Activated CD4-positive, alpha-beta T cell treated with anti-CD3 and anti-CD28 coated beads for 4 hours (primary cell): ENCODE data around the gene COLEC11.

Experiments
- DNase-seq, 2 donors: peaks; one replicate each; pipeline ENCODE4 v3.0.0-alpha.2; 2020

The COLEC11 gene

GRCh38 chr2:3639653-3640052 lies 44.7 kb downstream of the COLEC11 start:
- no peak for DNase-seq

GRCh38 chr2:3641181-3641580 lies 46.3 kb downstream of the COLEC11 start:
- DNase-seq, result no peak

DNA sequence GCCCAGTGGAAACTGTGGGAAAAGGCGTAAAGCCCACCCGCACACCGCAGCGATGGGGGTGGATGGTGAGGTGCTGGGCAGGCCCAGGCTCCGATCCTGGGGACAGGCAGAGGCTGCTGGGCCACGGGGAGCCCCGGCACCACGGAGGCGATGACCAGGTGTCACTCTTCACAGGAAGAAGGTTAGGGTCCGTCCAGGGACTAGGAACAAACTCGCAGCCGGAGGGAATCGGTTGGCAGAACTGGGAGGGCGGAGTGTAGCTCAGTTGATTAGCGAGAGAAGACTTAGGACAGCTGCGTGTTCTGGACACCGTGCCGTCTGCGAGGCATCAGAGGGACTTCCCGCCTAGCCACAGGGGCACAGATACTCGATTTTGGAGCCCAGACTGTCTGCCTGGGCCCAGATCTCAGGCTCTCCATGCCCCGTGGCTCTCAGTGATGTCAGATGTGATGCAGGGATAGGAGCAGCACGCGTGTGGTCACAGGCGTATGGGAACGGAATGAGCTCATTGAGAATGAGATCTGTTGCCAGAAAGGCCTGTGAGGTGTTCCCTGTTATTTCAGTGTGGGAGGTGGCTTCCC lies 47.0 kb downstream of the COLEC11 start:
- no peak for DNase-seq

GRCh38 chr2:3642521-3643215 lies 47.8 kb downstream of the COLEC11 start:
- no peak for DNase-seq

- DNase-seq, result no peak
Measured at GRCh38 chr2:3643371-3644245, 48.7 kb downstream of the COLEC11 start.

- DNase-seq, result no peak
Measured at GRCh38 chr2:3644246-3644525, 49.3 kb downstream of the COLEC11 start.

- DNase-seq, result no peak
Measured at GRCh38 chr2:3644891-3645605, 50.1 kb downstream of the COLEC11 start.

GRCh38 chr2:3645745-3646389 lies 51.0 kb downstream of the COLEC11 start:
- DNase-seq, result no peak

GRCh38 chr2:3646446-3646845 lies 51.5 kb downstream of the COLEC11 start:
- DNase-seq, result no peak

DNA sequence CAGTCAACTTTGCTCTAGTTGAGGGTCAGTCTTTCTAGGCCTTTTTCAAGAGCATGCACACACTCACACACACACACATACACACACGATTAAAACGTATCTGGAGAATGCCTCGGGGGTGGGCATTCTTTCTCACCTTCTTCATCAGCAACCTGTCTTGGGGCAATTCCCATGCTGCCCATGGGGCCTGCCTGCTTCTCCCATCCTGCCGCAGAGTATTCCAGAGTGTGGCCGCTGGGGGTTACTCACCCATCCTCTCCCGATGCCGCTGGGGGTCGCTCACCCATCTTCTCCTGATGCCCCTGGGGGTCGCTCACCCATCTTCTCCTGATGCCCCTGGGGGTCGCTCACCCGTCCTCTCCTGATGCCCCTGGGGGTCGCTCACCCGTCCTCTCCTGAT lies 52.3 kb downstream of the COLEC11 start:
- no peak for DNase-seq

- no peak for DNase-seq
Measured at GRCh38 chr2:3647831-3648651, 53.1 kb downstream of the COLEC11 start.

GRCh38 chr2:3648652-3649177 lies 53.8 kb downstream of the COLEC11 start:
- DNase-seq, result no peak

DNA sequence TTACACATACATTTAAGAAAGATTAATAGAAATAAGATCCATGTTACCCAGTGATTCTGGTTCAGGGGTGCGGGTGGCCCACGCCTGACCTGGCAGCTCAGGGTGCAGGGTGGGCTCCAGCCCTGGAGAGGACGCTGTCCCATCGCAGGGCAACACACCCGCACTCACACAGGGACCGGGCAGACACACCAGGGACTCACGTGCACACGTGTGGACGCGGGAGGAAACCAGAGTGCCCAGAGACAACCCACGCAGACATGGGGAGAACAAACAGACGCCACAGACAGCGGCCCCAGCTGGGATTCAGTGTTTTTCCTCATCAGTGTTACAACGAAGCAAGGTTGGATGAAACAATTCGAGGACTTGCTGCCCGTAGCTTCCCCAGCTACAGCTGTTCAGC lies 54.7 kb downstream of the COLEC11 start:
- DNase-seq, result no peak

DNA sequence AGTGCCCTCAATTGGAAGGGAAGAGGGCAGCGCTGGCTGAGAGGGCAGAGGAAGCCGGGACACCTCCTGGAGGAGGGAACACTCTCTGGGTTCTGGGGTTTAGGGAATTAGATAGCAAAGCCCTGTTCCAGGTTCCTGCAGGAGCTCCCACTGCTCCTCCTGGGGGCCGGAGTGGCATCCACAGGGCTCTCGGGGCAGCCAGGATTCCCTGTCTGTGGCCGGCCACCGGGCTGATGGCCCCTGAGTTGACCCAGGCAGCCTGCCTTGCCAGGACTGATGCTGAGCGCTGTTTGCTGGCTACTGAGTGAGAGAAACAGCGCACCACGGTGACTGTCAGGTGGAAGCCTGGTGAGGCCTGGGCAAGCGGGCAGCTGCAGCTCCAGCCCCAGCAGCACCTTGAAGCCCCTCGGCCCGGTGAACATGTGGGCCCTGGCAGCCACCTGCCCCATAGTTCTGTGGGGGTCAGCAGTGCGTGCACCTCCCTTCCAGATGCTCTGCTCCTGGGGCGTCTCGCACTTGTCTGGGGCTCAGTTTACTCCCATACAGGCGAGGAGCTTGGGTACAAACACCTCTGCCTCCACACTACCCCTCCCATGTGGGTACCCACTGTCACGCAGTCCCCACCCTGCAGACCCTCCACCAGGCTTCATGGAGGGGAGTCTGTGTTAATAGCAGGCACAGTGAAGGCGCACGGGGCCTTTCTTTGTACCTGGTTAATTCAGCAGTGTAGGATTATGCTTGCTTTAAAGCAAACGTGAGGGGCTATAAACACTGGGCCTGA lies 55.4 kb downstream of the COLEC11 start:
- no peak for DNase-seq

DNA sequence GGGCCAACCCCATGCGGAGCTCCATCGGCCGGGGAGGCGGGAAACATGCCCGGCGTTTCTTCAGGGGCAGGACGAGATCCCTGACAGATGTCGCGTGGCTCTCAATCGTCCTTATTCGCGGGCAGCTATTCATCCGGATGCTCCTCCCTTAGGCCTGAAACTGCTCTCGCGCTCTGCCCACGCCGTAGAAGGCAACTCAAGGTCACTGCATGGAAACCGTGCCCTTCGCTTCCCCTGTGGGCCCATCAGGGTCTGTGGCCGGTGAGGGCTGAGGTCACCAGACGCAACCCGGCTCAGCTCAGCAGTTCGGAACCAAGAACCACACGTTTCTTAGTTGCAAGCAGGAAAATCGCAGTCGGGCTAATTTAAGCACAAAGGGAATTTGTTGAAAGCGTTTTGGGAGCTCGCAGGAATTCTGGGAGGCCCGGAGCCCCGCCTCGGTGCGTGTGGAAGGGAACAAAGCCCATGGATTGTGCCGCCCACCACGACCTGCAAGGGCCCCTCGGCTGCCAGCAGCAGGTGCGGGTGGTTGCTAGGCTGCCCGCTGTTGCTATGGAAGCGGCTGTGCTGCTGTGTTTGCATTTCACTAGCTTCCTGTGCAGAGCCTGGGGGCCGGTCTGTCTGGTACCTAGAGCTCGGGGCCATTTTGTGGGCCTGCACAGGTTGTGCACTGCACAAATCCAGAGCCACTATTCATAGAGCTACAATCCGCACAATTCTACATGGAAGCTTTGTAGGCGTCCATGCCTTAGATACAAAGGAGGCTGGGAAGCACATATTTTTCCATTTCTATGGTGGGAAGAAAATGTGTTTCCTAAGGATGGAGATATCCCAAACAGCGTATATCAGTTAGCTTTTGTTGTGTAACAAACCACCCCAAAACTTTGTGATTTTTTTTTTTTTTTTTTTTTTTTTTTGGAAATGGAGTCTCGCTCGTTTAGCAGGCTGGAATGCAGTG lies 57.1 kb downstream of the COLEC11 start:
- peak; percentile 29 to 49 for DNase-seq

DNA sequence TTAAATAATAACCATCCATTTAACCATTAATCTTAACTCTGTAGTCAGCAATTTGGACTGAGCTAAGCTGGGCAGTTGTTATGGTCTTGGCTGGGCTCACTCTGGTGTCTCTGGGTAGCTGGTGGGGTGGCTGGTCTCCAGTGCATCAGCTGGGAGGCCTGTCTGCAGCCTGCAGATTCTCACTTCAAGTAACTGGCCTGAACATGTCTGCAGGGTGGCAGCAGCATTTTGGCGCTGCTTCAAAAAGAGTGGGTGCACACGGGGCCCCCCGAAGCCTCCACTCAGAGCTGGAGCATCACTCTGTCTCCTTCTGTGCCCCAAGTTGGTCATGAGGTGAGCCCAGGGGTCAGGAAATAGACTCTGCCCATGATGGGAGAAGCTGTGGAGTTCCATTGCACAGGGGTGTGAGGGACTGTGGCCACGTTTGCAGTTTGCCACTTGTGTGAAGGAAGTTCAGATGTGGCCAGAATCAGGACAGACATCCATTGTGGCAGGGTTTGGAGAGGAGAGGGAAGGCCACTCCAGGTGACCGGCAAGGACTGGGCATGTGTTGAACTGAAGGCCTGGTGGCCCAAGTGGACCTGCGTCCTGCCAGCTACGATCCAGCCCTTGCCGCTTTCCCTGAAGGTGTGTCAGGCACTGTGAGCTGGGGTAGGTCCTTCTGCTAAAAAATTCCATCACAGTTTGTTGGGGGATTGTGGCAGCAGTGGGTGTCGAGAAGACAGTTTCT lies 58.1 kb downstream of the COLEC11 start:
- no peak for DNase-seq

GRCh38 chr2:3654011-3654410 lies 59.1 kb downstream of the COLEC11 start:
- no peak for DNase-seq

DNA sequence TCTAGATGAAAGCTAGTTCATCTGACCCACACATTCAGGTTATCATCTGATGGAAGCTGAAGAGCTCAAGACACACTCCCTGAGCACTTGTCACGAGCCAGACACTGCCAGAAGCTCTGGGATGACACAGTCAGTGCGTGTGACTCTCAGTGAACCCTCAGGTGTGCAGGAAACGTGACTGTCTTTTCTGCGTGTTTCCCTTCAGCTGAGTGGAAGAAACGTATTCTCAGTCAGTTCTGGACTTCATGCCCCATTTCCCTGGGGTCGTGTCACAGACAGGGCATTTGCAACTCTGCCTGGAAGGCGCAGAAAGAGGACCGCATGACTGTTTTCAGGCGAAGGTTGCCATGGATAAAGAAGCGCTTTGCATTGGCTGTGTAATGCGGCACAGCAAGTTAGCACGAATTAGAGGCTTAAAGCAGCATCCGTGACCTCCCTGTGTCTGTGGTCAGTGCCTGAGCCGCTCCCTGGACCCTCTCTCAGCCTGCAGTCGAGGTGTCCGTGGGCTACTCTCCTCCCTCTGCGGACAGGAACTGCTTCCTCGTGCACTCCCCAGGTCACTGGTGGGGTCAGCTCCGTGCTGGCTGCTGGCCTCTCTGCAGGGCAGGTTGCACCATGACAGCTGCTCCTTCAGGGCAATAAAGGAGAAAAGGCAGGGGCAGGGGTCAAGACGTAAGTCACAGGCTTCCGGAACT lies 59.8 kb downstream of the COLEC11 start:
- no peak for DNase-seq
